Measurements from ENCODE around the gene NOL4L.

DNA sequence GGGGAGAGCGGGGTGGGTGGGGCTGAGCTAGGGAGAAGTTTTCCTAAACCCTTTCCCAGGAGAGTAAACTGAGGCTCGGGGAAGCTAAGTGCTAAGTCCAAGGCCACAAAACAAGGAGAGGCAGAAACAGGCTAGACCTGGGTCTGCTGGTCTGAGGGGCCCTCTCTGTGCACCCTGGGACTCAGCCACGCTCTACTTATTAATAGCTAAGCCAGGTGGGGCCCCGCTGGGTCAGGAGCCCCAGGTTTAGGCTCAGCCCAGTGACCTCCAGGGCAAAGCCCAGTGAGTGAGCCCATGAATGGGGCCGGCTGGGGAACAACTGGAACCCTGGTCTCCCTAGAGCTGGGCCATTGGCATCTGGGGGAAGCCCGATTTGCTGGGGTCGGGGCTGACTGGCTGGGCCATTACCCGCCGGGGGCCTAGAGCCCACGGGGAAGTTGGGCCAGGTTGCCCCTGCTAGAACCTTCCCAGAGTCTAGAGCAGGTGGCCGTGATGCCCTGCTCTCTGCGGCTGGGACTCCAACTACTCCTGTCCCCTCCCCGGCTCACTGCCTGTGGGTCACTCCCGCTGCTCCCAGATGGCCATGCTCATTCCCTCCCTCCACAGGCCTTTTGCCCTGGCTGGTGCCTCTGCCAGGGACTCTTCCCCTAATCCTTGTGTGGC lies 24.1 kb upstream of the NOL4L start:
- TF ChIP-seq, protein P1, sequence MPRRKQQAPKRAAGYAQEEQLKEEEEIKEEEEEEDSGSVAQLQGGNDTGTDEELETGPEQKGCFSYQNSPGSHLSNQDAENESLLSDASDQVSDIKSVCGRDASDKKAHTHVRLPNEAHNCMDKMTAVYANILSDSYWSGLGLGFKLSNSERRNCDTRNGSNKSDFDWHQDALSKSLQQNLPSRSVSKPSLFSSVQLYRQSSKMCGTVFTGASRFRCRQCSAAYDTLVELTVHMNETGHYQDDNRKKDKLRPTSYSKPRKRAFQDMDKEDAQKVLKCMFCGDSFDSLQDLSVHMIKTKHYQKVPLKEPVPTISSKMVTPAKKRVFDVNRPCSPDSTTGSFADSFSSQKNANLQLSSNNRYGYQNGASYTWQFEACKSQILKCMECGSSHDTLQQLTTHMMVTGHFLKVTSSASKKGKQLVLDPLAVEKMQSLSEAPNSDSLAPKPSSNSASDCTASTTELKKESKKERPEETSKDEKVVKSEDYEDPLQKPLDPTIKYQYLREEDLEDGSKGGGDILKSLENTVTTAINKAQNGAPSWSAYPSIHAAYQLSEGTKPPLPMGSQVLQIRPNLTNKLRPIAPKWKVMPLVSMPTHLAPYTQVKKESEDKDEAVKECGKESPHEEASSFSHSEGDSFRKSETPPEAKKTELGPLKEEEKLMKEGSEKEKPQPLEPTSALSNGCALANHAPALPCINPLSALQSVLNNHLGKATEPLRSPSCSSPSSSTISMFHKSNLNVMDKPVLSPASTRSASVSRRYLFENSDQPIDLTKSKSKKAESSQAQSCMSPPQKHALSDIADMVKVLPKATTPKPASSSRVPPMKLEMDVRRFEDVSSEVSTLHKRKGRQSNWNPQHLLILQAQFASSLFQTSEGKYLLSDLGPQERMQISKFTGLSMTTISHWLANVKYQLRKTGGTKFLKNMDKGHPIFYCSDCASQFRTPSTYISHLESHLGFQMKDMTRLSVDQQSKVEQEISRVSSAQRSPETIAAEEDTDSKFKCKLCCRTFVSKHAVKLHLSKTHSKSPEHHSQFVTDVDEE (CRISPR knock-in tag; IDR thresholded peaks at IDR 0.05): no peak
- TF ChIP-seq SNAI2 (CRISPR knock-in tag; IDR thresholded peaks at IDR 0.05) (no peak), ESRRG (CRISPR knock-in tag; IDR thresholded peaks at IDR 0.05) (no peak), ZNF8 (CRISPR knock-in tag; IDR thresholded peaks at IDR 0.05) (no peak), BACH2 (CRISPR knock-in tag; IDR thresholded peaks at IDR 0.05; ENCODE audit: borderline replicate concordance) (no peak), ISL1 (CRISPR knock-in tag; IDR thresholded peaks at IDR 0.05) (no peak), PPARA (CRISPR knock-in tag; IDR thresholded peaks at IDR 0.05; ENCODE audit: borderline replicate concordance) (no peak)
- TF ChIP-seq, protein P2, sequence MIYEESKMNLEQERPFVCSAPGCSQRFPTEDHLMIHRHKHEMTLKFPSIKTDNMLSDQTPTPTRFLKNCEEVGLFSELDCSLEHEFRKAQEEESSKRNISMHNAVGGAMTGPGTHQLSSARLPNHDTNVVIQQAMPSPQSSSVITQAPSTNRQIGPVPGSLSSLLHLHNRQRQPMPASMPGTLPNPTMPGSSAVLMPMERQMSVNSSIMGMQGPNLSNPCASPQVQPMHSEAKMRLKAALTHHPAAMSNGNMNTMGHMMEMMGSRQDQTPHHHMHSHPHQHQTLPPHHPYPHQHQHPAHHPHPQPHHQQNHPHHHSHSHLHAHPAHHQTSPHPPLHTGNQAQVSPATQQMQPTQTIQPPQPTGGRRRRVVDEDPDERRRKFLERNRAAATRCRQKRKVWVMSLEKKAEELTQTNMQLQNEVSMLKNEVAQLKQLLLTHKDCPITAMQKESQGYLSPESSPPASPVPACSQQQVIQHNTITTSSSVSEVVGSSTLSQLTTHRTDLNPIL (CRISPR knock-in tag; IDR thresholded peaks at IDR 0.05; ENCODE audit: low read depth): no peak
- TF ChIP-seq, protein P3, sequence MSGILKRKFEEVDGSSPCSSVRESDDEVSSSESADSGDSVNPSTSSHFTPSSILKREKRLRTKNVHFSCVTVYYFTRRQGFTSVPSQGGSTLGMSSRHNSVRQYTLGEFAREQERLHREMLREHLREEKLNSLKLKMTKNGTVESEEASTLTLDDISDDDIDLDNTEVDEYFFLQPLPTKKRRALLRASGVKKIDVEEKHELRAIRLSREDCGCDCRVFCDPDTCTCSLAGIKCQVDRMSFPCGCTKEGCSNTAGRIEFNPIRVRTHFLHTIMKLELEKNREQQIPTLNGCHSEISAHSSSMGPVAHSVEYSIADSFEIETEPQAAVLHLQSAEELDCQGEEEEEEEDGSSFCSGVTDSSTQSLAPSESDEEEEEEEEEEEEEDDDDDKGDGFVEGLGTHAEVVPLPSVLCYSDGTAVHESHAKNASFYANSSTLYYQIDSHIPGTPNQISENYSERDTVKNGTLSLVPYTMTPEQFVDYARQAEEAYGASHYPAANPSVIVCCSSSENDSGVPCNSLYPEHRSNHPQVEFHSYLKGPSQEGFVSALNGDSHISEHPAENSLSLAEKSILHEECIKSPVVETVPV (CRISPR knock-in tag; IDR thresholded peaks at IDR 0.05): no peak

Data from SK-N-SH treated with all-trans-retinoic acid at 6 μM for 48 hours (cell line).